Stimulated activated CD4-positive, alpha-beta T cell treated with anti-CD3 and anti-CD28 coated beads, Interleukin-4, amount 100 ng/mL, for 1 hour (primary cell): Measurements from ENCODE around the gene LY6G6C.

Experiments used
- DNase-seq: peaks from one replicate; pipeline ENCODE4 v3.0.0-alpha.2; 2020

Gene LY6G6C

GRCh38 chr6:31702819-31703716 is 18.5 kb downstream of the LY6G6C start, which contains the start of gene ABHD16A:
Gene ABHD16A (minus strand): TSS chr6:31703324. CDS start chr6:31703281, 43 bp downstream.
- DNase-seq: peak; percentile 98

- peak; percentile 33 for DNase-seq
Observed at GRCh38 chr6:31702405-31702818, 19.1 kb downstream of the LY6G6C start.

GRCh38 chr6:31701666-31702404 is 19.7 kb downstream of the LY6G6C start:
- DNase-seq: no peak

GRCh38 chr6:31700740-31701401 is 20.7 kb downstream of the LY6G6C start:
- no peak for DNase-seq

GRCh38 chr6:31697555-31697954 is 24.0 kb downstream of the LY6G6C start:
- DNase-seq: no peak

- no peak for DNase-seq
Observed at GRCh38 chr6:31693535-31693934, 28.0 kb downstream of the LY6G6C start.

- DNase-seq: no peak
Observed at GRCh38 chr6:31692886-31693285, 28.7 kb downstream of the LY6G6C start.

GRCh38 chr6:31692353-31692752 is 29.2 kb downstream of the LY6G6C start:
- DNase-seq: no peak

GRCh38 chr6:31691564-31692108 is 29.9 kb downstream of the LY6G6C start:
- no peak for DNase-seq

- no peak for DNase-seq
Observed at GRCh38 chr6:31691078-31691463, 30.5 kb downstream of the LY6G6C start.

GRCh38 chr6:31690231-31691077 is 31.1 kb downstream of the LY6G6C start:
- no peak for DNase-seq

GRCh38 chr6:31689249-31690110 is 32.1 kb downstream of the LY6G6C start:
- peak; percentile 13 for DNase-seq

GRCh38 chr6:31687860-31688693 is 33.5 kb downstream of the LY6G6C start:
- DNase-seq: no peak

GRCh38 chr6:31687321-31687720 is 34.2 kb downstream of the LY6G6C start:
- DNase-seq: no peak

- DNase-seq: no peak
Observed at GRCh38 chr6:31686483-31686882, 35.1 kb downstream of the LY6G6C start.

- DNase-seq: no peak
Observed at GRCh38 chr6:31683591-31683990, 38.0 kb downstream of the LY6G6C start.

- peak; percentile 48 for DNase-seq
Observed at GRCh38 chr6:31681135-31681671, 40.3 kb downstream of the LY6G6C start.

- peak; percentile 61 for DNase-seq
Observed at GRCh38 chr6:31680226-31681134, 41.1 kb downstream of the LY6G6C start, which contains the start of gene LY6G5C. Gene LY6G5C (minus strand): TSS chr6:31681067. CDS start chr6:31680373, 694 bp downstream.

GRCh38 chr6:31677955-31678354 is 43.6 kb downstream of the LY6G6C start:
- DNase-seq: no peak
